Neuron (in vitro differentiated cells): Measurements from ENCODE around the gene YEATS2.

Experiments
- H2AFZ ChIP-seq: one replicate; pipeline ENCODE4 v1.6.1; 2013; ENCODE audit warnings: low read depth, mild to moderate bottlenecking, inconsistent platforms, low read length, moderate library complexity
- H3K27me3 ChIP-seq: one replicate; pipeline ENCODE4 v1.6.1; 2013; ENCODE audit warnings: low read length; ENCODE audit not compliant: insufficient read depth
- H3K36me3 ChIP-seq: one replicate; pipeline ENCODE4 v1.6.1; 2013; ENCODE audit warnings: low read length; ENCODE audit not compliant: insufficient read depth
- H3K4me1 ChIP-seq: one replicate; pipeline ENCODE4 v1.6.1; 2013; ENCODE audit warnings: low read length; ENCODE audit not compliant: insufficient read depth
- H3K4me3 ChIP-seq: 2 replicates; pipeline ENCODE4 v1.5.1; 2013; ENCODE audit warnings: mild to moderate bottlenecking, low read length, moderate library complexity
- H3K9me3 ChIP-seq: one replicate; pipeline ENCODE4 v1.6.1; 2013; ENCODE audit warnings: low read length

The YEATS2 gene

DNA sequence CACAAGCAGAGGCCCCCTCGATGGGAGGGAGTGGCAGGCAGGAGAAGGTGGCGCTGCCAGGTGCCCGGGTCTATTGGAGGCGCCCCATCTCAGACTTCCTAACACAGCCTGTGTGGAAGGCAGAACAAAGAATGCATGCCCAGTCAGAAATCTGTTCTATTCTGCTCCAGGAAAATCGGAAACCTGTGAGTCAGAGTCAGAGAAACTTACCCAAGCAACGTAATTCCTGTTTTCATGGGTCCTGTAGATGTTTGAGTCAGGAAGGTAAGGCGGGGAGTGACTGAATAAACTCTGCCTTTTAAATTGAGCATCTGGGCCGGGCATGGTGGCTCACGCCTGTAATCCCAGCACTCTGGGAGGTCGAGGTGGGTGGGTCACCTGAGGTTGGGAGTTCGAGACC is 114.0 kb downstream of the YEATS2 start:
- Histone ChIP-seq H2AFZ (no peak overlapping the region), H3K4me3 (no peak overlapping the region), H3K9me3 (no peaks in the 10 kb centered on the region), H3K4me1 (no peaks in the 10 kb centered on the region), H3K36me3 (peaks cover 75% of the 10 kb centered on the region), H3K27me3 (no peaks in the 10 kb centered on the region)

DNA sequence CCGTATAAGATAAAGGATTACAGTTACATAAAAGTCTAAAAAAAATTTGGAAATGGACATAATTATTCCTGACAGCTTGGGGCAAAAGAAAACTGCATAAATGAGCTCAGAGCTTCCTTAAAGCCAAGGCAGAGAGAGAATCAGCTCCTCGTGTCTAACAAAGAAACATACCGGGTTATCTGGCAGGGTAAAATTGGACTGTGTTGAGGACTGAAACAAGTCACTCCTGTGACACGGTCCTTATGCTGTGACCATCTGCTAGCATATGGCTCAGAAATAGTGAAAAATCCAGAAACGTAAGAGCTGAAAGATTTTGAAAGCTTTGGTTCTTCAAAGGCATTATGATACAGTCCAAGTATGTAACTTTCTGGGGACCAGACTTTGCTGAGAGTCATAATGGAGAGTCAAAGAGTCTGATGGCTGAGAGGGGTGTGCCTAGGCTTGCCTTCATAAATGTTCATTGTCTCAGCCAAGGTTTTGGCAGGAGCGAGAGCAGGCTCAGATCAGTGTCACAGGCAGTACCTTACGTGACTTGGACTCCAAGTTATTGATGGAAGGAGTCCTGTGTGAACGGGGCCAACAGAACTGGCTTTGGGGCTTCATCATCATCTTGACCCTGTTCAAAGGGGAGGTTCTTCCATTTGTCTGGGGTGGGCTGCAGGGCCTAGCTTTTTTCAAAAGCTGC is 115.3 kb downstream of the YEATS2 start:
- H3K9me3 ChIP-seq = no peaks in the 10 kb centered on the region
- peaks cover 68% of the 10 kb centered on the region for H3K36me3 ChIP-seq
- no peaks in the 10 kb centered on the region for H3K27me3 ChIP-seq
- no peaks in the 10 kb centered on the region for H3K4me1 ChIP-seq
- no peak overlapping the region for H3K4me3 ChIP-seq
- no peak overlapping the region for H2AFZ ChIP-seq

DNA sequence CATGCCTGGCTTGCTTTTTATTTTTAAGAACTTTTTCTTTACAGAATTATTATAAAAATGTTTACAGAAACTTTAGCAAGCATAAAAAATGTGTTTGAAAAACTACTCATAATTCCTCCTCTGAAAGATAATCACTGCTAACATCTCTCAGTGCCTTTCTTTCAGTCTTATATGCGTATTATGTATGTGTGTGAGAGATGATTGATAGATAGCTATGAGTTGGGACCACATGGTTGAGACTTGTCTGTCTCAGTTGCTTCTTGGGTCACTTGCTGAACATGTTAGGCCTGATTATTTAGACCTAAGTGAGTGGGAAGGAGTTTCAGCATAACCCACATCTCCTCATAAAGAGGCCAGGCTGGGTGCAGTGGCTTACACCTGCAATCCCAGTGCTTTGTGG is 116.6 kb downstream of the YEATS2 start:
- no peaks in the 10 kb centered on the region for H3K4me1 ChIP-seq
- H3K27me3 ChIP-seq = no peaks in the 10 kb centered on the region
- no peaks in the 10 kb centered on the region for H3K9me3 ChIP-seq
- peaks cover 58% of the 10 kb centered on the region for H3K36me3 ChIP-seq
- H3K4me3 ChIP-seq = no peak overlapping the region
- no peak overlapping the region for H2AFZ ChIP-seq

DNA sequence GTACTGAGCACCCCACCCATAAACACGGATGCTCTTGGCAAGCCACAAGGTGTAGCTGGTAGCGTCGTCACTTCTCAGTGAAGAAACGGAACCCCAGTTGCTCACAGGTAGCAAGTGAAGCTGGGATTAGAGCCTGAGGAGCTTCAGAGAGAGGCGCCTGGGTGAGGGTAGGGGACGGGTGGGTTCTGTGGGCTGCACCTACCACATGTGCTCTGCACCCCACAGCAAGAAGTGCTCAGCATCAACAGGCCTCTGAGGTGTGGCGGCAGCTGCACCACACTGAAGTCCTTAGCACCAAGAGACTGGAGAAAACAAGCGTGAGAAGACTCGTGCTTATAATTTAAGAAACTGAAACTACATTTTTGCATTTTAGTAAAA is 118.0 kb downstream of the YEATS2 start:
- no peaks in the 10 kb centered on the region for H3K27me3 ChIP-seq
- H3K4me3 ChIP-seq = no peak overlapping the region
- H3K9me3 ChIP-seq = no peaks in the 10 kb centered on the region
- H3K36me3 ChIP-seq = peaks cover 45% of the 10 kb centered on the region
- no peak overlapping the region for H2AFZ ChIP-seq
- H3K4me1 ChIP-seq = no peaks in the 10 kb centered on the region

DNA sequence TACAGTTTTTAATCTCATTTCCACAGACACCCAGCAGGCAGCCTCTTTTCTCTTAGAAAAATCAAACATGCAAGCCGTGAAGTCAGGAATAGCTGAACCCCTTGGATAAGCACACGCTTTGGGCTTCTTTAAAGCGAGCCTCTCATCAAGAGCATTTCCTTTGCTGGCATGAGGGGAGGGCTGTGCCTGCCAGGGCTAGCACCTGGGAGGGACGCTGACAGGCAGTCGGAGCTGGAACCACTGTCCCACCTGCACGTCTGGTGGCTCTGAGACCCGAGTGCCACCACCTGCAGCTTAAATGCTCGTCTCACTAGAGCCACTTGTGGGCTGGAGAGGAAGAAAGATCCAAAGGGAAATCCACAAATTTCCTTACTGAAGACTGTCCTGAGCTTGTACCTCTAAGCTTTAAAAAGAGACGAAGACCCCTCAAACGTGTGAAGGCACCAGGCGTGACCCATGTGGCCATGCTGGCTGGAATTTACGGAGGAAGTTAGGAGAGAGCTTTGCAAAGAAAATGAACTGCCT is 118.4 kb downstream of the YEATS2 start:
- Histone ChIP-seq H3K9me3 (no peaks in the 10 kb centered on the region), H3K36me3 (peaks cover 40% of the 10 kb centered on the region), H3K4me3 (no peak overlapping the region), H2AFZ (no peak overlapping the region), H3K27me3 (no peaks in the 10 kb centered on the region), H3K4me1 (no peaks in the 10 kb centered on the region)

- no peak overlapping the region for H2AFZ ChIP-seq
- peaks cover 32% of the 10 kb centered on the region for H3K36me3 ChIP-seq
- H3K4me3 ChIP-seq = no peak overlapping the region
- no peaks in the 10 kb centered on the region for H3K4me1 ChIP-seq
- H3K27me3 ChIP-seq = no peaks in the 10 kb centered on the region
- H3K9me3 ChIP-seq = no peaks in the 10 kb centered on the region
Observed at GRCh38 chr3:183816681-183817510, 119.3 kb downstream of the YEATS2 start.

DNA sequence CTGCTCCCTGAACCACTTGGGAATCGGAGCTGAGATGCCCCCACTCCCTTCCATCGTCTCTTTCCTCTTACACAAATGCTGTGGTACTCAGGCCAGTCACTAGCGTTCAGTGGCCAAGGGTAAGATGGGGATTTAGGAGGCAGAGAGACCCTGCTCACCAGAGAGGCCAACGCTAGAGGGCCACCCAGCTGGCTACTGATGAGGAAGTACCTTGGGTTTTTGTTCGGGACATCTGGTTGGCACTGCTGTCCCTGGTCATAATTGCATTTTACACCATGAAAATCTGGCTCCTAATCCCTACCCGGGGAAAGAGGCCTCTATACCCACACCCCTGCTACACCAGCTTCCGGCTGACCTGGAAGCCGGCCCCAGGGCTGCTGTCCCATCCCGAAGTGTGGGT is 120.0 kb downstream of the YEATS2 start:
- H3K9me3 ChIP-seq = no peaks in the 10 kb centered on the region
- H3K4me3 ChIP-seq = no peak overlapping the region
- H2AFZ ChIP-seq = no peak overlapping the region
- H3K36me3 ChIP-seq = peaks cover 30% of the 10 kb centered on the region
- no peaks in the 10 kb centered on the region for H3K27me3 ChIP-seq
- H3K4me1 ChIP-seq = no peaks in the 10 kb centered on the region

- Histone ChIP-seq H3K27me3 (no peaks in the 10 kb centered on the region), H2AFZ (no peak overlapping the region), H3K4me1 (no peaks in the 10 kb centered on the region), H3K4me3 (no peak overlapping the region), H3K9me3 (no peaks in the 10 kb centered on the region), H3K36me3 (peaks cover 26% of the 10 kb centered on the region)
Observed at GRCh38 chr3:183818041-183818620, 120.5 kb downstream of the YEATS2 start.

DNA sequence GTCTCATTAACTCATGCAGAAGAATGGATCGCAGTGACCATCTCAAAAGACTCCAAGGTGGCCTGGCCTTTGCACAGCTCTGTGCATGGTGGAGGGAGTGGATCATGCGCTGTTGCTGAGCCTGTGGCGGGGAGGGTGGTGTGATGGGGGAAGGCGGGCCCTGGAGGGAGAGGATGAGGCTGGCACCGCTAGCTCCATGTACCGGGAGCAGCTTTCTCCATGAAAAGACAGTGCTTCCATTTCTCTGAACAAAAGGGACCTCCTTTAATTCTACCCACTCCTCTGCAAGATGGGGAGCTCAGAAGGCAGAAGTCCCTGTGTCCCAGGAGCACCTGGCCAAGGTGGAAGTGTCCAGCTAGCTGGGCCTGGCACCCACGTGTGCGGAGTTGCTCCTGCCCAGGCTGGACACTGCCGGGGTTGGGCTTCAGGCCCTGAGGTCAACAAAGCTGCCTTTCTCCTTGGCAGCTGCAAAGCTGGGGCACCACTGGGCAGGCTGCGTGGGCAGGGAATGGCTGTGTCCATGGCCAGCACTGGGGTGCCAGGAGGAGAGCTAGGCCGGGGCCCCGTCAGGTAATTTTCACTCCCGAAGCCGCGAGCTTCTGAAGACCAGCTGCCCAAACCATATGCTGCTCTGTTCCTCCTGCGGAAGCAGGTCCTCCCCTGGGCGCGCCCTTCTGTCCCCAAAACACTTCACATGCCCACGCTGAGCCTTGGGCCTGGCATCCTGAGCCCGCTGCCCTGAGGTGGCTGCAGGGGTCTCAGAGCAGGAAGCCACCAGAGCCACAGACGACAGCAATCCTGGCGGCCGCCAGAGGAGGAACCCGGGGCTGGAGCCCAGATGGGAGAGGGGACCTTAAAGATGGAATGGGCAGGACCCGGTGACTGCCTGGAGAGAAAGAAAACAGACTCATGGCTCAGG is 121.4 kb downstream of the YEATS2 start:
- Histone ChIP-seq H2AFZ (no peak overlapping the region), H3K9me3 (no peaks in the 10 kb centered on the region), H3K36me3 (peaks cover 23% of the 10 kb centered on the region), H3K4me1 (peaks cover 2% of the 10 kb centered on the region), H3K4me3 (no peak overlapping the region), H3K27me3 (no peaks in the 10 kb centered on the region)

- H3K4me1 ChIP-seq = peaks cover 9% of the 10 kb centered on the region
Observed at GRCh38 chr3:183819831-183820230, 122.2 kb downstream of the YEATS2 start.

GRCh38 chr3:183822631-183823030 is 125.0 kb downstream of the YEATS2 start:
- H3K4me1 ChIP-seq = peaks cover 22% of the 10 kb centered on the region
- H3K4me3 ChIP-seq = no peak overlapping the region
- no peak overlapping the region for H2AFZ ChIP-seq
- H3K9me3 ChIP-seq = no peaks in the 10 kb centered on the region
- no peaks in the 10 kb centered on the region for H3K27me3 ChIP-seq
- H3K36me3 ChIP-seq = no peaks in the 10 kb centered on the region

More at GRCh38 chr3:183819831-183820230, 122.2 kb downstream of the YEATS2 start:
- H3K4me3 ChIP-seq = no peak overlapping the region
- H2AFZ ChIP-seq = no peak overlapping the region
- H3K36me3 ChIP-seq = peaks cover 20% of the 10 kb centered on the region
- no peaks in the 10 kb centered on the region for H3K27me3 ChIP-seq
- no peaks in the 10 kb centered on the region for H3K9me3 ChIP-seq

- peak overlapping the region; percentile 60 for H3K4me3 ChIP-seq
- H3K9me3 ChIP-seq = no peaks in the 10 kb centered on the region
- peaks cover 9% of the 10 kb centered on the region for H3K36me3 ChIP-seq
- peak overlapping the region; percentile 78 for H2AFZ ChIP-seq
- peaks cover 22% of the 10 kb centered on the region for H3K4me1 ChIP-seq
- no peaks in the 10 kb centered on the region for H3K27me3 ChIP-seq
Observed at GRCh38 chr3:183823963-183824362, 126.4 kb downstream of the YEATS2 start.
